ENCODE measurements around the gene NHSL2. TPM values are rescaled to one million over a fixed set of nuclear protein-coding genes. Genes with fewer than 3 reads are reported as not detected.

NHSL2 gene
- total RNA-seq, 4 donors from 2014 or later: 1.5 to 2.7 (median 2.1) TPM

- Histone ChIP-seq H3K9me3 (no peaks in the 10 kb centered on the region), H3K4me3 (no peak overlapping the region), H3K36me3 (no peaks in the 10 kb centered on the region), H3K27ac (no peak overlapping the region), H3K4me1 (no peaks in the 10 kb centered on the region), H3K27me3 (no peaks in the 10 kb centered on the region)
- in situ Hi-C loops (cut with MboI; ENCODE audit: low sequenced_read_pairs in 4 of 4): no loop called here
- ATAC-seq: no peak
- intact Hi-C loops (cut with DNase I; ENCODE audit: low total_unique reads): no loop called here
- no peak for DNase-seq
- TF ChIP-seq POLR2A (IDR thresholded peaks at IDR 0.05): no peak
- no peak for TF ChIP-seq CTCF (IDR thresholded peaks at IDR 0.05 in 4 of 5, conservative IDR thresholded peaks at IDR 0.05 in 1 of 5)
Observed at GRCh38 chrX:72107841-72108595, 197.4 kb downstream of the NHSL2 start.

GRCh38 chrX:72108666-72109065, 198.0 kb downstream of the NHSL2 start:
- intact Hi-C loops (cut with DNase I; ENCODE audit: low total_unique reads): no loop called here
- no peak for DNase-seq
- no peaks in the 10 kb centered on the region for H3K36me3 ChIP-seq
- no peak overlapping the region for H3K4me3 ChIP-seq
- no peaks in the 10 kb centered on the region for H3K27me3 ChIP-seq
- TF ChIP-seq CTCF (IDR thresholded peaks at IDR 0.05 in 4 of 5, conservative IDR thresholded peaks at IDR 0.05 in 1 of 5) (no peak), POLR2A (IDR thresholded peaks at IDR 0.05) (no peak)
- H3K27ac ChIP-seq: no peak overlapping the region
- H3K4me1 ChIP-seq: no peaks in the 10 kb centered on the region
- no peaks in the 10 kb centered on the region for H3K9me3 ChIP-seq
- no peak for ATAC-seq
- in situ Hi-C loops (cut with MboI; ENCODE audit: low sequenced_read_pairs in 4 of 4): no loop called here

- no peaks in the 10 kb centered on the region for H3K27me3 ChIP-seq
- DNase-seq (no peak), ATAC-seq (no peak)
- TF ChIP-seq POLR2A (IDR thresholded peaks at IDR 0.05) (no peak), CTCF (IDR thresholded peaks at IDR 0.05 in 4 of 5, conservative IDR thresholded peaks at IDR 0.05 in 1 of 5) (no peak)
- H3K4me3 ChIP-seq: no peak overlapping the region
- no peaks in the 10 kb centered on the region for H3K4me1 ChIP-seq
- in situ Hi-C loops (cut with MboI; ENCODE audit: low sequenced_read_pairs in 4 of 4) (no loop called here), intact Hi-C loops (cut with DNase I; ENCODE audit: low total_unique reads) (no loop called here)
- H3K9me3 ChIP-seq: no peaks in the 10 kb centered on the region
- no peak overlapping the region for H3K27ac ChIP-seq
- no peaks in the 10 kb centered on the region for H3K36me3 ChIP-seq
Observed at GRCh38 chrX:72110051-72110875, 199.6 kb downstream of the NHSL2 start.

- in situ Hi-C loops (cut with MboI; ENCODE audit: low sequenced_read_pairs in 4 of 4): no loop called here
- TF ChIP-seq POLR2A (IDR thresholded peaks at IDR 0.05): no peak
- TF ChIP-seq CTCF (IDR thresholded peaks at IDR 0.05 in 4 of 5, conservative IDR thresholded peaks at IDR 0.05 in 1 of 5): no peak
- Histone ChIP-seq H3K9me3 (no peaks in the 10 kb centered on the region), H3K4me1 (no peaks in the 10 kb centered on the region), H3K27me3 (no peaks in the 10 kb centered on the region), H3K27ac (no peak overlapping the region), H3K4me3 (no peak overlapping the region), H3K36me3 (no peaks in the 10 kb centered on the region)
- DNase-seq (no peak), ATAC-seq (no peak)
- intact Hi-C loops (cut with DNase I; ENCODE audit: low total_unique reads): no loop called here
Observed at GRCh38 chrX:72110876-72111708, 200.4 kb downstream of the NHSL2 start.
